Heart left ventricle (tissue), 13 donors: Measurements from ENCODE around the gene LENG9.

Source experiments
- POLR2A ChIP-seq, 2 donors: fragments of 450-650 bp; IDR thresholded peaks; one replicate each; pipeline ENCODE4 v1.6.1; 2017; ENCODE audit warnings: antibody characterized with exemption in 2 of 2, mild to moderate bottlenecking in 2 of 2, moderate library complexity in 2 of 2
- TF ChIP-seq, protein P1 (sequence below), 12 donors: fragments of 200-600 bp; sonication (generic) in 4 of 12; IDR thresholded peaks; one replicate each; pipeline versions ENCODE4 v1.5.0 to v1.8.0; 2018 to 2022; ENCODE audit warnings: antibody characterized with exemption in 12 of 12, mild to moderate bottlenecking in 5 of 12
- donor health status: ischemic (EF 13 %, LVEDD 7.1; RV severe dilation, severe dysfunction).
- donor health status: DM: no; HTN: yes; CAD: no.
- donor health status: DM: no; HTN: no; CAD: no.
- donor health status: ischemic (EF 25% LVEDD 6.9; RV normal size, moderate dysfunction).
- donor health status: ischemic (EF 25% LVEDD 5.7; RV mildly dilated, moderate dysfunction).
- donor health status: ischemic (EF 35%, LVEDD 5.7; RV mildly dilated, moderate dysfunction).
- donor health status: nonischemic (EF 11% LVEDD 7.7; RV severe dilation, severe dysfunction).
- donor health status: DM: yes; HTN: yes; CAD: no.
- donor health status: PGD.
- donor health status: ischemic (EF 29% LVEDD 5.4; RV normal size, mild dysfunction).
- donor health status: nonischemic (EF 23%, LVEDD 6.1; RV moderate dilation, normal function).

GRCh38 chr19:54462047-54462654 is 1.4 kb downstream of the LENG9 start:
- TF ChIP-seq, protein P1, sequence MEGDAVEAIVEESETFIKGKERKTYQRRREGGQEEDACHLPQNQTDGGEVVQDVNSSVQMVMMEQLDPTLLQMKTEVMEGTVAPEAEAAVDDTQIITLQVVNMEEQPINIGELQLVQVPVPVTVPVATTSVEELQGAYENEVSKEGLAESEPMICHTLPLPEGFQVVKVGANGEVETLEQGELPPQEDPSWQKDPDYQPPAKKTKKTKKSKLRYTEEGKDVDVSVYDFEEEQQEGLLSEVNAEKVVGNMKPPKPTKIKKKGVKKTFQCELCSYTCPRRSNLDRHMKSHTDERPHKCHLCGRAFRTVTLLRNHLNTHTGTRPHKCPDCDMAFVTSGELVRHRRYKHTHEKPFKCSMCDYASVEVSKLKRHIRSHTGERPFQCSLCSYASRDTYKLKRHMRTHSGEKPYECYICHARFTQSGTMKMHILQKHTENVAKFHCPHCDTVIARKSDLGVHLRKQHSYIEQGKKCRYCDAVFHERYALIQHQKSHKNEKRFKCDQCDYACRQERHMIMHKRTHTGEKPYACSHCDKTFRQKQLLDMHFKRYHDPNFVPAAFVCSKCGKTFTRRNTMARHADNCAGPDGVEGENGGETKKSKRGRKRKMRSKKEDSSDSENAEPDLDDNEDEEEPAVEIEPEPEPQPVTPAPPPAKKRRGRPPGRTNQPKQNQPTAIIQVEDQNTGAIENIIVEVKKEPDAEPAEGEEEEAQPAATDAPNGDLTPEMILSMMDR (IDR thresholded peaks at IDR 0.05) = no peak
- TF ChIP-seq POLR2A (IDR thresholded peaks at IDR 0.05) = no peak
